ENCODE measurements around the gene USP47.

The USP47 gene

DNA sequence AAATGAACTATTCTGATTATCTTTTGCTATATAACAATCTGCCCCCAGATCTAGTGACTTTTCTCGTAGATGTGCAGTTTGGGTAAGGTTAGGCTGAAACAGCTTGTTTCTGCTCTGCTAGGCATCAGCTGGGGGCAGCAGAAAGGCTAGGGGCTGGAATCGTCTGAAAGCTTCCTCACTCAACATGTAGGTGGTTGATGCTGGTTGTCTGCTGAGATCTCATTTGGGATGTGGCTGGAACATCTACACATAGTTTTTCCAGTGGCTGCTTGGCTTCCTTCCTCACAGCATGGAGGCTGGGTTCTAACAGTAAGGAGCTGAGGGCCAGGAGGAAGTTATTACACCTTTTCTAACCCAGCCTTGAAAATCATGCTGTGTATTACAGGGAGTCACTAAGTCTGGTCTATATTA lies 30.2 kb downstream of the USP47 start:
- DNase-seq, result no peak

DNA sequence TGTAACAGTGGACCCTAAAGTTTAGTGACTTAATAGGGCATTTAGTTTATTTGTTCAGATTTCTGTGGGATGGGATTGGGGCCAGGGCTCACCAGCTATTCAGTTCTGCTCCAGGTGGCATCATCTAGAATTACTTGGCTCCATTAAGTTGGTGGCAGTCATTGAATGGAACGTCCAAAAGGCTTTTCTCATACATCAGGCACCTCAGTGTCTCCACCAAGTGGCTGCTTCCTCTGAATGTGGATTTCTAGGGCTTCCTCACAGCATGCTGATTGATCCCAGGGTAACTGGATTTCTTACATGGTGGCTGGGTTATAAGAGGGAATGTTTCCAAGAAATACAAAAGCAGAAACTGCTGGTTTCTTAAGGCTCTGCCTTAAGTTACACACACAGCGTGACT lies 34.7 kb downstream of the USP47 start:
- no peak for DNase-seq

DNA sequence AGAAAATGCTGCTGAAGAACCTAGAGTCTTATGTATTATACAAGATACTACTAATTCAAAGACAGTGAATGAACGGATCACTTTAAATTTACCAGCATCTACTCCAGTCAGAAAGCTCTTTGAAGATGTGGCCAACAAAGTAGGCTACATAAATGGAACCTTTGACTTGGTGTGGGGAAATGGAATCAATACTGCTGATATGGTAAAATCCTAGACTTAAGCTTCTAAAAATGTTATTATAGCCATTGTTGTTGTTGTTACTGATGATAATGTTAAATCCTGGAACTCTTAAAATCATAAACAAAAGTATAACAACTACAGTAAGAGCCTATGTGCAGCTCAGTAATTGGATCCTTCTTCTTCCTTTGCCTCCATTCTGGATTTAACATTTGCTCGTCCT lies 38.4 kb downstream of the USP47 start:
- no peak for DNase-seq

DNA sequence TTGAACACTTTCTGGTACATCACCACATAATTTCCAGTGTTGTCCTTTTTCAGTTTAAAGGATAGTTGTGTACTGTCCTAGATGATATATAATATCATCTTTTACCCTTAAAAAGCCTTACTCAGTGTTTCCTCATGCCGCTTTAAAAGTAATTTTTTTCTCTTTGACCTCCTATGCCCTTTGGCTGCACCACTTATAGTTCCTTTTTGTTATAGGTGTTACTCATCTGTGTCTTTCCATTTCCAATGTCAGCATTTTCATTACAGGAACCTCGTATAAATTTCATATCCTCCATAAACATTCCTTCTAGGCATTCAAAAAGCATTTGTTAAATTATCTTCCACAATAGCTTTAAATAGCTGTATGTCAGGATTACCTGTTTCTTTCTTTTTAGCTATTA lies 40.8 kb downstream of the USP47 start:
- no peak for DNase-seq

DNA sequence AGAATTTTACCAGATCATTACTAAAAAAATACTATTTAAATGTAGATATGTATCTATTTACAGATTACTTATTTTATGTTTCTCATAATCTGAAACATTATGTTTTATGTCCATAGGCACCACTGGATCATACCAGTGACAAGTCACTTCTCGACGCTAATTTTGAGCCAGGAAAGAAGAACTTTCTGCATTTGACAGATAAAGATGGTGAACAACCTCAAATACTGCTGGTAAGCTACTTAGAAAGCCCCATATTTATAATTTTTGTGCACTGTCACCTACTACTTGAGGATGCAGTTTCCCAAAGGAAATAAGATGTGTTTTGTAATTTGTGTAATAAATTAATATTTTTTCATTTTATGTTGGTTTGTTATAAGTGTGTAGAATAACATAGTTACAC lies 42.6 kb downstream of the USP47 start:
- no peak for DNase-seq

DNA sequence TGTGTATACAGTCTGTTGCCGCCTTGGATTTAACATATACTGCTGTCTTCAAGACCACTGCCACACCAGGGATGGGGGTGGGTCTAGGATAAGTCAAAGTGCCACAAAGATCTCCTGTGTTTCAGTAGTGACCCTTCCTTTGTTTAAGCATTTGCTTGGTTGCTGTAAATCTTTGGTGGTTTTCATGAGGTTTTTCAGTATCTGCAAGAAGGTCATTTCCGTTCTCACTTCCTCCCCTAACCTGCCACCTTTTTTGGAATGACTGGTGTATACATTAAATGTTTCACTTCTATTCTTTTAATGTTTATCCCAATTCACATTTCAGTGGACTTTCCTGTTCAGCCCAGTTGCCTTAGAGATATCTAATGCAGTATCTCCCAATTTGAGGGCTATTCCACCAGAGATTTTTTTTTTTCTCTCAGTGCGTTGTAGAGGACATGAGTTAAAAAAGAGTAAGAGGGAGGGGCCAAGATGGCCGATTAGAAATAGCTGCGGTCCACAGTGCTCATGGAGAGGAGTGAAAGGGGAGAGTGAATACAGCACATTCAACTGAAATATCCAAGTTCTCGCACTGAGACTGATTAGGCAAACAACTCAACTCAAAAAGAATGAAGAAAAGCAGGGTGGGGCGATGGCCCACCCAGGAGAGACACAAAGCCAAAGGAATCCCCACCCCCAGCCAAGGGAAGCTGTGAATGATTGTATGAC lies 43.2 kb downstream of the USP47 start:
- no peak for DNase-seq

DNA sequence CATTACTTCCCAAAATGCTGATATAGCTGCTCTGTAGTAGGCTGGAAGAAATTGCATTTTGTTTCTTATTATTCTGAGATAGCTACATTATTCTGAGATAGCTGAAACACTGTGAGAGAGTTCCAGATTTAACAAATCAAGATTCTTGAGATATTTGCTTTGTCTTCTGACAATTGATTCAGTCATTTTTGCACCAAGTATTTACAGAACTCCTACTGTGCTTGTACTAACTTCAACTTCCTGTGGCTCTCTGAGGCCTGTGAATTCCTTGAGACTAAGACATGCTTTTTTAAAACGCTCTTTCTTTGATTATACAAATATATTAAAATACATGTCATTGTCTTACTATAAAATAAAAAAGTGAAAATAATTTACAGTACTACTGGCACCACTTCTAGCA lies 52.7 kb downstream of the USP47 start:
- no peak for DNase-seq

DNA sequence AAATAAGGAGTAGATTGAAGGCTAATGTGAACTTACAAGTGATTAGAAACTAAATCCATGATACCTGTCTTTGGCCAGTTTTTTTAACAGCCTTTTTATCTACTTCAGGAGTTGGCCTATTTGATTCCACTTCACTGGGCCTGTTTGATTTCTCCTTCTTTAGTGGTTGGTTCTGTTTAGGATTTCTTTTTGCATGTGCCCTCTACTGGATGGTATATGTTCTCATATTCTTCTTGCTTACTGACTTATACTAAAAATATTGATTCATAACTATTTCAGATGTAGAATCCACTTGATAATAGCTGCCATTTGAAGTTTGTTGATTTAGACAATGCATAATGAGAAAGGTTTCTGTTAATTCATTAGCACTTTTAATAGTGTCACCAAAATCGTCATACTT lies 53.9 kb downstream of the USP47 start:
- DNase-seq, result no peak

DNA sequence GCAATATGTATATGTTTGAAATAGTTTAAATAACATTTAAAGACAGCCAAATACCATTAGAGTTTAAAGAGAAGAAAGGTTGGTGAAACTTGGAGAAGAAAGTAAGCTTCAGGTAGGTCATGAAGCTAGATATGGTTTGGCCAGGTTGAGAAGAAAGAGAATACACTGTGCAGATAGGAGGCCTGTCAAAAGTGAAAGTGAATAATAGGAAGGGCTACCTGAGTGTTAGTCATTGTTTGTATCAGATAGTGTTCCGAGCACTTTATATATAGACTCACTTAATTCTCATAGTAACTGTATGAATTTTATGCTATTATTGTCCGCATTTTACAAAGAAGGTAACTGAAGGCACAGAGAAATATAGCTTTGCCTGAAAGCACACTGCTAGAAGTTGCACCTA lies 56.9 kb downstream of the USP47 start:
- no peak for DNase-seq

DNA sequence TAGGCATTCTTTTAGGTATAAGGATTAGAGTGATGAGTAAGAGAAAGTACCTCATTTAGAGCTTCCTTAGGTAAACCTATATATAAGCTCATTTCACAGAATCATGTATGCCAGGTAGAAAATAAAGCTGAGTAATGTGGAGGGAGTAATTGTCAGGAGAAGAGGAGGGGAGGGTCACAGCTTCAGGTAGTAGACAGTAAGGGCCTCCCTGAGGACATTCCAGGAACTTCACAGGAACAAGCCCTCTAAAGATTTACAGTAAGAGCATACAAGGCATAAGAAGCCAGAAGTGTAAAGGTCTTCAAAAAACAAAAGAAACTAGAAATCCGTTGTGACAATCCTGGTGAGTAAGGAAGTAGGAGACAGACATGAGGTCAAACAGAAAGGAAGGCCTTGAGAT lies 57.6 kb downstream of the USP47 start:
- DNase-seq, result no peak

DNA sequence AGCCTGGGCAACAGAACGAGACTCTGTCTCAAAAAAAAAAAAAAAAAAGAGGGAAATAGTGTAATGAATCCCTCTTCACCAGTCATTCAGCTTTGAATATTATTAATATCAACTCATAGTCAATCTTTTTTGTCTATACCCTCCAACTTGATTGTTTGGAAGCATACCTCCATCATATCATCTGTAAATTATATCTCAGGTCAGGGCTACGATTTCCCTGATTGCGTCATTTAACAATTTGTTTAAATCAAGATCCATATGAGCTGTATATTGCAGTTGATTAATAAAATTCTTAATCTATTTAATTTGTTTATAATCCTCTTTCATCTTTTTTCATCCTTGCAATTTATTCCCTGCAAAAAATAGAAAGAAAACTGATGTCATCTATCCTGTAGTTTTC lies 60.2 kb downstream of the USP47 start:
- DNase-seq, result no peak

DNA sequence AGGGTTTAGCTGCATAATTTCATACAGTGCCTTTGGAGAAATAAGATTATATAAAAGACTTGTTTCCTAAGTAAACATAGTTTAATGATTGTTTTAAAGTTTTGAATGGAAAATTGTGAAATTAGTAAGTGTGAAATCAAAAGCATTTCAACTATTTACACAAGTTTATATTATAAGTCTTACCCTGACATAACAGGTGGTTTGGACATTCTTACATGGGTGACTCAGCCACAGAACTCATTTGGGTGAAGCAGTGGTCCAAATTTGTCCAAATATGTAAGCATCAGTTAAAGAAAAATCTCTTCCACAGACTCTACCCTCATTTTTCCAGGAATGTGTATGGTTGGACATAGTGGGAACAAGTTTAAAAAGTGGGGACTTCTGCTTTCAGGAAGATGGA lies 68.0 kb downstream of the USP47 start:
- DNase-seq, result no peak

DNA sequence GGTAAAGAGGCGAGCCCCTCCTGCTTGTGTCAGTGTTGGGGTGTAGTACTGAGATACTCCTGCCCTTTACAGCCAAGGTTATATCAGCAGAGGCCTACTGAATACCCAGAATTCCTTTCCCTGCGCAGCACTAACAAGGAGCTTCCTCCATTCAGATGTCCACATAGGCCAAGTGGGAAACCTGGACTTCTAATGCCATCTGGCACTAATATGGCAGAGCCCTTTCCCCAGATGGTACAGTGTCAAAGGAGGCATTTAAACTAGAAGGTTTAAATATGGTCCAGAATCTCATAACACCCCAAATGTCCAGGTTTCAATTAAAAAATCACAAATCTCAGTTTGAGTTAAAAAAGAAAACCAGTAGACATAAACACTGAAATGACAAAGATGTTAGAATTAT lies 68.8 kb downstream of the USP47 start:
- no peak for DNase-seq

DNA sequence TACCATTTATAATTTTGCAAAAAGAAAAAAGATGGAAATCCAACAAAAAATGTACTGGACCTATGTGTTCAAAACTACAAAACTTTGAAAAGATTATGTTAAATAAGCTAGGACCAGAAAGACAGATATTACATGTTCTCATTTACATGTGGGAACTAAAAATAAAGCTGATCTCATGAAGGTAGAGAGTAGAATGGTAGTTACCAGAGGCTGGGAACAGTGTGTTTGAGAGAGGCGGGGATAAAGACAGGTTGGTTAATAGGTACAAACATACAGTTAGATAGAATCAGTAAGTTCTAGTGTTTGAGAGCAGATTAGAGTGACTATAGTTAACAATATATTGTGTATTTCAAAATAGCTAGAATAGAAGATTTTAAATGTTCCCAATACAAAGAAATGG lies 71.6 kb downstream of the USP47 start:
- no peak for DNase-seq

DNA sequence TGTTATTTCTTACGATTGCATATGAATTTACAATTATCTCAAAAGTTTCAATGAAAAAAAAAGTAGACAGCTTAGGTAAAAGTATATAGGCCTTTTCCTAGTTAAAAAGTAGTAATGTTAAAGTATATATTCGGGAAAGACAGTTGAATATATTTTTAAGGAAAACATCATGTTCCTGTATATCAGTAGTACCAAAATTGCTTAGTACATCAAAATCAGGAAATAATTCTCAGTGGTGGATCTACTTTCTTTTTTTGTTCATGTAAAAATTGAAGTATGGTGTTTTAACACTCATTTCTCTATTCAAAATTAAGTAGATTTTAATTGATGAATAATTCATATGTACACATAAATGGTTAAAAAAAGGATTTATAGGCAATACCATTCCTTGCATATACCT lies 73.9 kb downstream of the USP47 start:
- DNase-seq, result no peak

DNA sequence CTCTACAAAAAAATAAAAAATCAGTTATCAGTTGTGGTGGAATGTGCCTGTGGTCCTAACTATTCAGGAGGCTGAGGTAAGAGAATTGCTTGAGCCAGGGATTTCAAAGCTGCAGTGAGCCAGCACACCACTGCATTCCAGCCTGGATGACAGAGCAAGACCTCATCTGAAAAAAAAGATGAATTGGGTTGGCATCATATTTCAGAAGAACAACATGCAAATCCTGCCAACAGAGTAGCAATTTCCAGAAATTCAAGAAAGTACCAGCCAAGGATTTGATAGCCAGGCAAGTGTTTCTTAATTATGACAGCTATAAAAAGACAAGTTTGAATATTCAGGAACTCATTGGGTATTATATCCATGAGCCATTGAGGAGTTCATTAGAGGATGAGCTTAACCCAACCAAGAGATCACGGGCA lies 75.2 kb downstream of the USP47 start:
- DNase-seq, result no peak

DNA sequence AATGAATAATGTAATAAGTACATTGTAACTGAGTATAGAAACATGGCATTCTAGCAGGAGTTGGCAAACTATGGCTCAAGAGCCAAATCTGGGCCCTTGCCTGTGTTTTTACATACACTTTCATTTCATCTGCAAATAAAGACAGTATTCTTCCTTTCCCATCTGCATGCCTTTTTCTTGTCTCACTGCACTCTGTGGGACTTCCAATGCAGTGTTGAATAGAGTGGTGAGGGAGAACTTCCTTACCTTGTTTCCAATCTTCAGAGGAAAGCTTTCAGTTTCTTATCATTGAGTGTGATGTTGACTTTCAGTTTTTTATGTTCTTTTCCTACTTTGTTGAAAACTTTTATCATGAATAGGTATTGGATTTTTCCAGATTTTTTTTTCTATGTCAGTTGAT lies 82.1 kb downstream of the USP47 start:
- DNase-seq, result no peak

DNA sequence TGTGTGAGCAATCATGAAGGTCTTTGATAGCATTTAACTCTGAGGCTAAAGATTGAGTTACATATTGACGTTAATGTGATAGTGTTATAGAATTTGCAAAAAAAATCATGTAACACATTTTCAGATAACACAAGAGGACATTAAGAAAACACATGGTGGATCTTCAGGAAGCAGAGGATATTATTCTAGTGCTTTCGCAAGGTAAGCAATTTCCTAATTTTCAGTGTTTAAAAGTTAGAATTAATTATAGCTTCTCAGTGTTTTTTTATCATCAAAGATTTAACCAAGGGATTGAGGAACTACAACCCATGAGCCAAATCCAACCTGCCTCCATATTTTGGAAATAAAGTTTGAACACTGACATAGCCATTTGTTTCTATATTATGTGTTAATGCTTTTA lies 88.1 kb downstream of the USP47 start:
- DNase-seq, result no peak

DNA sequence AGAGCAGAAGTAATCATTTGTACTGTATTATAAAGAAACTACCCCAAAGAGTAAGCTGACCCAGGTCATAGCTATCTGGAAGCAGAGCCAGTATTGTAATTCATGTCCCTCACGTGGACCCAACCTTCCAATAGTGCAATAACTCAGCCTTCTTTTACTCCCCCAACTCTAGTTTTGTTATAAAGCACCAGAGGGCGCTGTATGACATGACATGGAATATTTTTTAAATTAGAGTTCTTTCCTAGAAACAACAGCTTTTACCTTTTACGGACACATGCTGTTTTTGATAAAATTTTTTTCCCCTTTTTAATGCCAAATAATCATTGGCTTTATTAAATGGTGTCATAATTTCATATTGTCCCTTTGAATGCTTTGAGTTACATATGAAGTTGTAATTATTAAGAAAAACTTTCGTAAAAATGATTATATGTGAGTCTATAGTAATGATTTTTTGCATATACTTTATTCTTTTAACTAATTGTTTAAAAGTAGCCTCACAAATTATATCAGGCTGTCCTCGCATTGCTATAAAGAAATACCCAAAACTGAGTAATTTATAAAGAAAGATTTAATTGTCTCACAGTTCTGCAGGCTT lies 89.8 kb downstream of the USP47 start:
- peak; percentile 21 for DNase-seq

DNA sequence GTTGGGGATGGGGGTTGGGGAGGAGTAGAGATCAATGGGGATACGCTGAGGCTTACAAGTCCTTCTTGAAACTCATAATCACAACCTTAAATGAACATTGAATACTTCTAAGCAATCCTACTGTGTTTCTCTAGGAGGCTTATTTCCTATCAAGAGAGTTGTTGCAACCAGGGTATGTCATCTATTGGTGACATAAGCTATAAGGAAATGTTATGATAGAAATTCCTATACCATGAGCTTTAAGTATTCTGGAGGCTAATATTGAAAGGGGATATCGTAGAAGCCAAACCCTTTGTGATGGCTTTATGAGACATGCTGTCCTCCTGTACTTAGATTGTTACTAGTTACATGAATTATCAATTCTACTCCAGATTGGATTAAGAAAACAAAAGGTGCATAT lies 93.8 kb downstream of the USP47 start:
- no peak for DNase-seq

DNA sequence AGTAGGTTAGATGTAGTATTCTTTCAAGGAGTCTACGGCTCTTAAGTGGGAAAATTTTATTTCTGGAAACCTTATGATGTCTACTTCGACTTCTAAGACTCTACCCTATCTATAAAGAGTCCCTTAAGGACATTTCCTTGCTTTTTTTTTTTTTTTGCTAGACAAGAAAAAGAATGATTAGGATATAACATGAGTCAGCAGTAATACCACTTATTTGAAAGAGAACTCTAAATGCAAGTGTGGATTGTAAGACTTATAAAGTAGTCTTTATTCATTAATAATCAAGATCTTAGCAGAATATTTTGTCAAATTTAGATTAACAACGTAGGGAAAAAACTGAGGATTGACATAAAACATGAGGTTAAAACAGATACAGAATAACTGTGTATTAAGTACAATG lies 95.7 kb downstream of the USP47 start:
- no peak for DNase-seq

DNA sequence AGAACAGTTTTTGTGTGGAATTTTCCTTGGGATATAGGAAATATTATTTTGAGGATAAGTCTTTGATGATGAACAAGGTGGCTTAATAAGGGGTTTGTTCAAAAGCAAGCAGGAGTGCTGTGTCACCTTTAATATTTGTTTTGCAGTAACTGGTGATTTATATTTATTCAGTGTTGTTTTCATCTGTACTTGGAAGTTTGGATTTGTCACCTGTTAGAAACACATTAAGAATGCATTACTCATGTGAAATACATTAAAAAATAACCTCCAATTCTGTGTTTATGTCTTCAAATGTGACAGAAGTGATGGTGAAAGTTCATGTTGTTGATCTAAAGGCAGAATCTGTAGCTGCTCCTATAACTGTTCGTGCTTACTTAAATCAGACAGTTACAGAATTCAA lies 96.2 kb downstream of the USP47 start:
- DNase-seq, result no peak

DNA sequence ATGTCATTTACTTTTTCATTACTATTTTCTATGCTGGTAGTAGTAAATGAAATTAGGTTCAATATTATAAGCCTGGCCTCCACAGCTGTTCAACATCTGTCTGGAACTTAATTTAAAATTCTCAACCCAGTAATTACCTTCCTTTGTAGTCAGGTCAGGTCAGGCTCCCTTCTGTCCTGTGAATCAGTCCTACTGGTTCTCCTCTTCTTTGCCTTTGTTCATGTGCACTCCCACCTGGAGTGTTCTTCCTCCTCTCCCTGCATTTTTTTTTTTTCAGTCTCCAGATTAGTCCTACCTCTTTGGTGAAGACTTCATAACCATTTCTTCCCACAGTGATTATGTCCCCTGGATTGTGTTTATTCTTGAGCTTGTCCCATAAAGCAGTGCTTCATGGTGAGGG lies 98.8 kb downstream of the USP47 start:
- DNase-seq, result no peak

DNA sequence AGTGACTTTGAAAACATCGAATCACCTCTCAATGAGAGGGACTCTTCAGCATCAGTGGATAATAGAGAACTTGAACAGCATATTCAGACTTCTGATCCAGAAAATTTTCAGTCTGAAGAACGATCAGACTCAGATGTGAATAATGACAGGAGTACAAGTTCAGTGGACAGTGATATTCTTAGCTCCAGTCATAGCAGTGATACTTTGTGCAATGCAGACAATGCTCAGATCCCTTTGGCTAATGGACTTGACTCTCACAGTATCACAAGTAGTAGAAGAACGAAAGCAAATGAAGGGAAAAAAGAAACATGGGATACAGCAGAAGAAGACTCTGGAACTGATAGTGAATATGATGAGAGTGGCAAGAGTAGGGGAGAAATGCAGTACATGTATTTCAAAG lies 100.9 kb downstream of the USP47 start:
- no peak for DNase-seq

DNA sequence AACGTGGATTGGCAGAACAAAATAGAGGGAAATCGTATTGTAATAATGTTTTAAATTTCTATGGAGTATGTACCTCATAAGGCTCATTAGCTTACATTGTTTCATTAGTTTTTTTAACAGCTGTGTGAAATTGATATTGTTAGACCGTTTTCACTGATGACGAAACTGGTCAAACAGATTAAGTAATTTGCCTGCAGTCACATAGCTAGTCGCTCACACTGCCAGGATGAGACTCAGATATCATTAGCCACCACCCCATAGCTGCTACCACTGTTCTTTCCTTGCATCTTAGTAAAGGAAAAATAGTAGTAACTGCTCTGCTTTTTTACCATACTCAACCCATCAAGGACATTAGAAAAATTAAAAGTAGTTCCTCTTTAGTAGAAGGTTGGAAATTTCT lies 102.7 kb downstream of the USP47 start:
- no peak for DNase-seq

All from NCI-H345 (cell line).